Panc1 (cell line): ENCODE results near the gene GORASP2.

ENCODE experiments used
- CTCF ChIP-seq: fragments of 450-650 bp; IDR thresholded peaks from 2 replicates; pipeline ENCODE4 v1.5.1; 2017; ENCODE audit warnings: mild to moderate bottlenecking
- POLR2AphosphoS5 ChIP-seq: IDR thresholded peaks from 2 replicates; pipeline ENCODE4 v1.6.1; 2012; ENCODE audit warnings: mild to moderate bottlenecking, low read depth, low read length, moderate library complexity

GRCh38 chr2:170940066-170940465 is 11.0 kb downstream of the GORASP2 start:
- TF ChIP-seq CTCF (no peak), POLR2AphosphoS5 (no peak)
